Smooth muscle cell (in vitro differentiated cells): ENCODE data around the gene GNAS-AS1. TPM values are rescaled to one million over a fixed set of nuclear protein-coding genes. Genes with fewer than 3 reads are reported as not detected.

ENCODE experiments used
- DNase-seq: peaks from one replicate; lab custom pipeline; 2025; ENCODE audit not compliant: unreplicated experiment; lab: John Stamatoyannopoulos, UW
- H2AFZ ChIP-seq: fragments of 200-600 bp; sonication (generic); 2 replicates; pipeline ENCODE4 v1.6.0; 2016; ENCODE audit warnings: antibody characterized with exemption, low read depth, mild to moderate bottlenecking
- H3F3A ChIP-seq: fragments of 200-600 bp; sonication (generic); 2 replicates; pipeline ENCODE4 v1.6.0; 2017; ENCODE audit warnings: antibody characterized with exemption, low read depth
- H3K27ac ChIP-seq: fragments of 200-600 bp; sonication (generic); 2 replicates; pipeline ENCODE4 v1.5.1; 2016; ENCODE audit warnings: low read depth, mild to moderate bottlenecking
- H3K27me3 ChIP-seq: fragments of 200-600 bp; sonication (generic); 2 replicates; pipeline ENCODE4 v1.6.1; 2016; ENCODE audit warnings: low read depth, mild to moderate bottlenecking
- H3K36me3 ChIP-seq: fragments of 200-600 bp; sonication (generic); 2 replicates; pipeline ENCODE4 v1.5.1; 2016; ENCODE audit warnings: low read depth
- H3K4me1 ChIP-seq: fragments of 200-600 bp; sonication (generic); 2 replicates; pipeline ENCODE4 v1.5.1; 2016; ENCODE audit warnings: low read depth
- H3K4me2 ChIP-seq: fragments of 200-600 bp; sonication (generic); 2 replicates; pipeline ENCODE4 v1.6.0; 2016; ENCODE audit warnings: mild to moderate bottlenecking
- H3K4me3 ChIP-seq: fragments of 200-600 bp; sonication (generic); 2 replicates; pipeline ENCODE4 v1.5.1; 2016; ENCODE audit warnings: mild to moderate bottlenecking
- H3K79me2 ChIP-seq: fragments of 200-600 bp; sonication (generic); 2 replicates; pipeline ENCODE4 v1.6.0; 2016; ENCODE audit warnings: low read depth, mild to moderate bottlenecking
- H3K9ac ChIP-seq: fragments of 200-600 bp; sonication (generic); 2 replicates; pipeline ENCODE4 v1.6.0; 2016; ENCODE audit warnings: low read depth
- H3K9me3 ChIP-seq: fragments of 200-600 bp; sonication (generic); replicated peaks from 2 replicates; pipeline ENCODE4 v1.5.1; 2016; ENCODE audit warnings: low read depth
- H4K20me1 ChIP-seq: fragments of 200-600 bp; sonication (generic); 2 replicates; pipeline ENCODE4 v1.6.0; 2016; ENCODE audit warnings: low read depth
- WGBS: methylation state at CpG from one replicate; pipeline ENCODE4 v1.1.7; 2016; ENCODE audit warnings: low lambda C conversion rate; 5-methylcytosine and 5-hydroxymethylcytosine counted together
- polyA plus RNA-seq: library from polyadenylated mRNA; unstranded; fragments of >200 nt; fragmentation: Nextera tagmentation; extraction: Ambion mirVana; gene quantifications from 2 replicates; pipeline ENCODE4 v1.2.1, GENCODE V29; 2016
- total RNA-seq: library from RNA; depleted of rRNA; stranded (reverse); fragments of >200 nt; gene quantifications from 2 replicates; pipeline ENCODE4 v1.2.3, GENCODE V29; 2014
- TF ChIP-seq, protein P1 (sequence below): fragments of 200-600 bp; sonication (generic); IDR thresholded peaks from 2 replicates; pipeline ENCODE4 v1.5.1; 2017; ENCODE audit warnings: borderline replicate concordance, mild to moderate bottlenecking, antibody characterized with exemption; ENCODE audit not compliant: insufficient read depth, poor library complexity, severe bottlenecking

The GNAS-AS1 gene
- total and polyA plus RNA-seq, 2 experiments from 2014 or later = 0.40 TPM; not detected in 1

- Histone ChIP-seq H3K4me2 (peak overlapping the region; percentile 8), H3K4me3 (no peak overlapping the region), H2AFZ (no peak overlapping the region), H3K9ac (no peak overlapping the region), H3K9me3 (no peaks in the 10 kb centered on the region), H3K79me2 (no peaks in the 10 kb centered on the region), H3K4me1 (no peaks in the 10 kb centered on the region), H4K20me1 (no peaks in the 10 kb centered on the region), H3K27ac (no peak overlapping the region), H3K27me3 (peaks cover 2% of the 10 kb centered on the region), H3F3A (no peaks in the 10 kb centered on the region), H3K36me3 (no peaks in the 10 kb centered on the region)
- 93% methylated on average over 11 of the region's 11 CpGs for WGBS
- DNase-seq = no peak
- TF ChIP-seq, protein P1, sequence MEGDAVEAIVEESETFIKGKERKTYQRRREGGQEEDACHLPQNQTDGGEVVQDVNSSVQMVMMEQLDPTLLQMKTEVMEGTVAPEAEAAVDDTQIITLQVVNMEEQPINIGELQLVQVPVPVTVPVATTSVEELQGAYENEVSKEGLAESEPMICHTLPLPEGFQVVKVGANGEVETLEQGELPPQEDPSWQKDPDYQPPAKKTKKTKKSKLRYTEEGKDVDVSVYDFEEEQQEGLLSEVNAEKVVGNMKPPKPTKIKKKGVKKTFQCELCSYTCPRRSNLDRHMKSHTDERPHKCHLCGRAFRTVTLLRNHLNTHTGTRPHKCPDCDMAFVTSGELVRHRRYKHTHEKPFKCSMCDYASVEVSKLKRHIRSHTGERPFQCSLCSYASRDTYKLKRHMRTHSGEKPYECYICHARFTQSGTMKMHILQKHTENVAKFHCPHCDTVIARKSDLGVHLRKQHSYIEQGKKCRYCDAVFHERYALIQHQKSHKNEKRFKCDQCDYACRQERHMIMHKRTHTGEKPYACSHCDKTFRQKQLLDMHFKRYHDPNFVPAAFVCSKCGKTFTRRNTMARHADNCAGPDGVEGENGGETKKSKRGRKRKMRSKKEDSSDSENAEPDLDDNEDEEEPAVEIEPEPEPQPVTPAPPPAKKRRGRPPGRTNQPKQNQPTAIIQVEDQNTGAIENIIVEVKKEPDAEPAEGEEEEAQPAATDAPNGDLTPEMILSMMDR = no peak
Observed at GRCh38 chr20:58807801-58808200, 42.9 kb downstream of the GNAS-AS1 start.

GRCh38 chr20:58803533-58803932 is 47.2 kb downstream of the GNAS-AS1 start:
- no peak overlapping the region for H3K4me3 ChIP-seq
- no peak overlapping the region for H3K27ac ChIP-seq
- 92% methylated on average over 18 of the region's 18 CpGs for WGBS
- no peaks in the 10 kb centered on the region for H3F3A ChIP-seq
- H3K27me3 ChIP-seq = peaks cover 2% of the 10 kb centered on the region
- H3K79me2 ChIP-seq = no peaks in the 10 kb centered on the region
- peaks cover 6% of the 10 kb centered on the region for H3K4me1 ChIP-seq
- H2AFZ ChIP-seq = no peak overlapping the region
- no peak for DNase-seq
- H3K36me3 ChIP-seq = no peaks in the 10 kb centered on the region
- H3K4me2 ChIP-seq = no peak overlapping the region
- H3K9me3 ChIP-seq = no peaks in the 10 kb centered on the region
- TF ChIP-seq, protein P1 = no peak
- H4K20me1 ChIP-seq = no peaks in the 10 kb centered on the region
- no peak overlapping the region for H3K9ac ChIP-seq

DNA sequence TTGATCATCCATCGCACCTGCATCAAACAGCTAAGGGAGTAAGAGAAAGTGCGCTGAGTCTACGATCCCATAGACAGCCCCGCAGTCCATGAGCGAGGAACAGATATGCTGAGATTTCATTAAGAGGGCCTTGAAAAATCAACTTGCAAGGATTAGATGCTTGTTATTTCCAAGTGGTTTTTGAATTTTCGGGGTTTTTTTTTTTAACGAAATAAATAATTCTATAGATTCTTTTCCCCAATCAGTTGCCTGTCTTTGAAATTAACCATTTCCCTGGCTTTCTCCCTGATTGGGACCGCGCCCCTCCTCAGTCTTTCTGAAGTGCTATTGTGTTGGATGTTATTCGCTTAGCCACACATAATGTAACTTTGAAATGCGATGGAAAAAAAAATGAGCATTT is 48.6 kb downstream of the GNAS-AS1 start:
- no peak overlapping the region for H3K27ac ChIP-seq
- H3K4me2 ChIP-seq = no peak overlapping the region
- TF ChIP-seq, protein P1 = no peak
- H4K20me1 ChIP-seq = no peaks in the 10 kb centered on the region
- WGBS = 89% methylated on average over 11 of the region's 11 CpGs
- no peak overlapping the region for H3K9ac ChIP-seq
- no peaks in the 10 kb centered on the region for H3K36me3 ChIP-seq
- no peaks in the 10 kb centered on the region for H3K79me2 ChIP-seq
- H3K9me3 ChIP-seq = no peaks in the 10 kb centered on the region
- no peak for DNase-seq
- no peaks in the 10 kb centered on the region for H3F3A ChIP-seq
- H3K4me1 ChIP-seq = peaks cover 6% of the 10 kb centered on the region
- peaks cover 2% of the 10 kb centered on the region for H3K27me3 ChIP-seq
- no peak overlapping the region for H3K4me3 ChIP-seq
- no peak overlapping the region for H2AFZ ChIP-seq

DNA sequence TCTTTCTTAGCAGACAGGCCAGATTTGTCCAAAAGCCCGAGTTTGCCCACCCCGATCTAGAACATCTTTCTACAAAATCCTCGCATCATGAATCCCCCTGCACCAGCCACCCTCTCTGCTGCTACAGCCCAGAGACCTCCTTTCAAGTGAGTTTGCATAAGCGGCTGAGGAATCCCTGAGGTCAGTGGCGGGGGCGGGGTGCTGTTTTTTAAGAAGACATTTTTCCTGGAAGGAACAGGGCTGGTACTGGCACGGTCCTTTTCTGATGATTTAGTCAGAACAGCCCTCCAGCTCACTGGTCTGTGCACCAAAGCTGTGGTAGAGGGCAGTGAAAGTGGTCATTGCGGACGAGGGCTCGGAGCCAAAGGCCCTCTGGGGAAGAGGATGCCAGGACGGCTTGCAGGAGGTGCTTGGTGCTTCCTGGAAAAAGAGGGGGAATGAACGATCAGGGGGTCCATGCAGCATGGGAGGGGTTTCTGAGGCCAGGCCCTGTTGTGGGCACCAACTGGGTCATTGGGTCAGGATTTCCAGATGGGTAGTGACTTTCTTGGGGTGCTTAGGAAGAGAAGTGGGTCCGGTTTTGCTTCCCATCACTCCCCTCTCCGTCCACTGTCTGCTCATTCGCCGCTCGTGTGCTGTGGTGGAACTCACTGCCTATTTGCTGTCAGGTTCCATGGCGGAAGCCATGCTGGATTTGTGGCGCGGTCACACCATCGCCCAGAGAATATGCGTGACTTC is 50.4 kb downstream of the GNAS-AS1 start:
- H3K27me3 ChIP-seq = no peaks in the 10 kb centered on the region
- no peaks in the 10 kb centered on the region for H4K20me1 ChIP-seq
- H3K27ac ChIP-seq = no peak overlapping the region
- no peaks in the 10 kb centered on the region for H3K79me2 ChIP-seq
- no peak overlapping the region for H3K4me2 ChIP-seq
- TF ChIP-seq, protein P1 = no peak
- no peak overlapping the region for H3K4me3 ChIP-seq
- 71% methylated on average over 21 of the region's 22 CpGs for WGBS
- no peaks in the 10 kb centered on the region for H3K9me3 ChIP-seq
- H3K9ac ChIP-seq = no peak overlapping the region
- no peak overlapping the region for H2AFZ ChIP-seq
- H3F3A ChIP-seq = no peaks in the 10 kb centered on the region
- no peaks in the 10 kb centered on the region for H3K36me3 ChIP-seq
- peaks cover 6% of the 10 kb centered on the region for H3K4me1 ChIP-seq
- DNase-seq = no peak
